HG03460 (cell line): ENCODE data around the gene APLN.

ENCODE experiments used
- ATAC-seq: cut with Tn5 transposase; IDR thresholded peaks from one replicate; pipeline ENCODE4 v1.9.1; 2021; ENCODE audit not compliant: unreplicated experiment

Gene APLN

DNA sequence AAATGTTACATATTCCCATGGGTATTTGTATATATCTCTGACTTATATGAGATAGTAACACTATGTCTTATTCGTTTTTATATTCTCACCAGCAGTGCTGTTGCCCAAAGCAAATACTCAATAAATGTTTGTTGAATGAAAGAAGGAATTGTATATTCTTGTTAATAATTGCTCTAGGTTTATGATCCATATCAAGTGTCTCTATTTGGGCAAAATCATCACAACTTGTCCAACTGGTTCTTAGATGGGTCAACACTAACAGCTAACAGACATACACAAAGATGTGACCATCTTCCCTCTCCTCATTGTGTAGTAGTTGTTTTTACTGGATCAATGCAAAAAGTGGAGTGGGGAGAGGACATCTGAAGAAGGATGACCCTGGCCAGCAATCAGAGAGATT lies 6.6 kb upstream of the APLN start:
- no peak for ATAC-seq

DNA sequence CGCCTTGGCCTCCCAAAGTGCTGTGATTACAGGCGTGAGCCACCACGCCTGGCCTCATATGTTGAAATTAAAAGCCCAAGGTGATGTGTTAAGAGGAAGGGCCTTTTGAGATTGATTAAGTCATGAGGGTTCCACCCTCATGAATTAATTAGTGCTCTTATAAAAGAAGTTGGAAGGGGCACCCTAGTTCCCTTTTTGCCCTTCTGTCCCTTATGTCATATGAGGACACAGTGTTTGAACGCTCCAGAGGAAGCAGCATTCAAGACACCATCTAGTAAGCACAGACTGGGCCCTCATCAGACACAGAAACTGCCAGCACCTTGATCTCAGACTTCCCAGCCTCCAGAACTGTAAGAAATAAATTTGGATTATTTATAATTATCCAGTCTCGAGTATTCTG lies 5.1 kb upstream of the APLN start:
- ATAC-seq: no peak

DNA sequence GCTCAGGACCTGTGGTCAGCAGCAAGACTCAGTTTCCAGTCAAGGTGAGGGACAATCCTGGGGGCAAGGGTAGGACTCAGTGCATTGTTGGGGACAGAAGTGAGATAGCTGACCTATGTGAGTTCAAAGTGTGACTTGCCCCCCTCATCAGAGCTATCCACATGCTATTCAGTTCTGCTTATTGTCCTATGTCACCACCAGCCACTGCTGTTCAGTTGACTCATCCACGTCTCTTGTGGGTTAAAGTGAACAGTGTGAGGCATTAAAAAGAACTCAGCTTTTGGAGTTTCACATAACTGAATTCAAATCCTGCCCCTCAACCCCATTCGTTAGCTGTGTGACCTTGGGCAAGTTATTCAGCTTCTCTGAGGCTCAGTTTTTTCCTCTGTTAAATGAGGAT lies 4.4 kb upstream of the APLN start:
- no peak for ATAC-seq

DNA sequence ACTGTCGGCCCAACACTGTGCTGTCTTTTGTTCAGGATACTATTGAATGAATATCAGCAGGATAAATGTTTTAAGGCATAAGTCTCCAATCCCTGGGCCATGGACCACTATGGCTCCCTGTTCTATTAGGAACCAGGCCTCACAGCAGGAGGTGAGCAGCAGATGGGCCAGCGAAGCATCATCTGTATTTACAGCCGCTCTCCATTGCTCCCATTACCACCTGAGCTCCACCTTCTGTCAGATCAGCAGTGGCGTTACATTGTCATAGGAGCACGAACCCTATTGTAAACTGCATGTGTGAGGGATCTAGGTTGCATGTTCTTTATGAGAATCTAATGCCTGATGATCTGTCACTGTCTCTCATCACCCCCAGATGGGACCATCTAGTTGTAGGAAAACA lies 3.7 kb upstream of the APLN start:
- no peak for ATAC-seq

DNA sequence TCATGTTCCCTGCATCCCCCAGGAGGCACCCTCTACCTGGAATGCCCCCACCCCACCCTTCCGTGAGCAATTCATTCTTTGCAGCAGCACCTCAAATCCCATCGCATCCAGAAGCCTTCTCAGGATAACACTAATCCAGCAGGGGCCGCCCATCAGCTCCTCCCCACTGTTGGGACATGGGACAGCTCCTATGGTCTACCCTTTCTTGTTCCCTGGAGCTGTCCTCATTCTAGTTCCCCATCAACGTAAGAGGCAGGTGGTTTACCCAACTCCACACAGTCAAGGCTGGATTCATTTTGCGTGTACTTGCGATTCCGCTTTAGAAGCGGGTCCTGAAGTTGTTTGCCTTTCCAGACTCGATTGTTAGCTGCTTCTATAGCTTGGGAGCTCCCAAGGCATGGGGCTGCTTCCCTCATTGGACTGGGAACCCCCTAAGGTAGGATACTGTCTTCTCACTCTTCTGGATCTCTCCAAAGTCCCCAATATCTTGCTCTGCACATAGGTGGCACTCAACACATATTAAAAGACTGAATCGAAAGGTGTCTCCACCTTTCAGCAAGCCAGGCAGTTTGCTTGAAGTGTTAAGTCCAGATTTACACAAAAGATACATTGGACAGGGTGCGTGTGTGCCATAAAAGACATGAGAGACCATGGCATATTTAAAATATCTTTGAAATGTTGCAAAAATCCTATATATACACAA lies 942 bp upstream of the APLN start:
- no peak for ATAC-seq

DNA sequence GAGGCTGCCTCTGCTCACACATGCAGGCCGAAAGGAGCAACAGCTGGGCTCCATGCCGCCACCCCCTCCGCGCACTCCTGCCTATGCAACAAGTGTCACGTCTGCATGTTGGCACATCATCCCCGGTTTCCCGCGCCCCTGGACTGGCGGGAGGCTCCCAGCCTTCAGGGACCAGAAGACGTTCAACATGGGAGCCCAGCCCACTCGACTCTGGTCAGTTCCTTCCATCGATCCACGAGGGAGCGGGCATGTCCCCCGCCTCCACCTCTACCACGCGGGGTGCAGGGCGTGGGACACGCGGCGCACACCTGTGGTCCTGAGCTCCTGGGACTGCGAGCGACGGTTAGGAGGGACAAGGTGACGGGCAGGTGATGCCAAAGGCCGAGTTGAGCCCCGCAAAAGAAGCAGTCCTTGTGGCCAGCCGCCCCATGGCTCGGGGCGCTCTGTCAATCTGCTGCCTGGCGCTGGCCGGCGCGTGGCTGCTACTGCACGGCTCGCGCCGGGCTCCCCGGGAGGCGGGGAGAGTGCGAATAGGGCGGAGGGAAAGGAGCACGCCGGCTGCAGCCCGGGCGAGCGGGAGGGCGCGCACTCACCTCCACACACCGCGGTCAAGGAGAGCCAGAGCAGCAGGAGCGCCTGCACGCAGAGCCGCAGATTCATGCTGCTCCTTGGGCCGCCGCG lies 645 bp downstream of the APLN start:
- peak; percentile 64 for ATAC-seq

DNA sequence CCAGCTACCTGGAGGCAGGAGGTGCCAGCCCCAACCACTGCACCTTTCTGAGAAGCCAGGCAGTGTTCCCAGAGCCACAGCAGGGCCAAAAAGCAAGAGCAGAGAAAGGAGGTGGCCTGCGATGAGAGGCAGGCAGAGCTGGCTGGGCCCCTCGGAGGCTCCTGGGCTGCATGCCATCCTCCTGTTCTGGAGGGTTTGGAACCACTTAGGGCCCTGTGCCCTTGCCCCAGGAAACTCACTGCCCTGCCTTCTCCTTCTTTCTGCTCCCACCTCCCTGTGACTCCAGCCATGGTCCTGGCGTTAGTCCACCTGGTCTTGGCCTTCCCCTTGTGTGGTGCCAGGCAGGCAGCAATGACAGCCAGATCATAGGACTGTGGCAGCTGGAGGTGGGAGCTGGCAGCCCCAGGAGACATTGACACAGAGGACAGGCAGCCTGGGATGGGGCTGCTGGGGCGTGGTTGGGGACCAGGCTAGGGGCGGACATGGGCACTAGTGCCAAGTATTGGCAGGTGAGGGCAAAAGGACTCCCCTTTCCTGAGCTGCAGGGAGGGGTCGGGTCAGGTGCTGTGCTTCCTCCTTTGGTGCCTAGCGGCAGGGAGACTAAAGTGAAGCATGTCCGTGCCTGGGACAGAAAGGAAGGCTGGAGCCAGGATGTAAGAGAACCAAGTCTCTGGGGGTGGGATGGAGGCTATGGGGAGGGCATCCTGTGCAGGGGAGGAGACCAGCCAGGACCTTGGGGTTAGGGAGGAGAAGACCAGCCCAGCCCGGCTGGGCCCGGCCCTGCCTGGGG lies 1.4 kb downstream of the APLN start:
- no peak for ATAC-seq

DNA sequence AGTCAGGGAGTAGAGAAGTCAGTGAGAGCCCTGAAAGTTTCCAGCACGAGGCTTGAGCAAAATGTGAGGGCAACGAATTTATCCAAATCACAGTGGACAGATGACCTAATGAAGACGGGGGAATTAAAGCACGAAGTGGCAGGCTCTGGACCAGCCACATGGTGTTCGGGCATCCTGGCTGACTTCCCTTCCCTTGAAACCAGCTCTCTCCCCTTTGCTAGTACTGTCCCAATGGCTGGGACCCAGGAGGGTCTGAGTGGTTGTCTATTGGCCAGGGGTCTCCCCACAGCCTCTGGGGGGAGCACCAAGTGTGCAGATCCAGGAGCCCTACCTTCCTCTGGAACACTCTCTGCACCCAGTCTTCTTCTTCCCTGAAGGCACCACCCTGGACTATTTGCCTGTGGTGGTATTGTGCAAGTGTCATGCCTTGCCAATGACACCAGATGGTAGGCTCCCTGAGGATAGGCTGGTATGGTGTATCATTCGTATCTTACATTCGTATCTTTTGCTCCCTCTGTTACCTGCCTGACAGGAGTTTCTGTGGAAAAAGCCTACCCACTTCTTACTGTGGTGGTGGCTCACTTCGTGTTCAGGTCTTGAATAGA lies 2.1 kb downstream of the APLN start:
- no peak for ATAC-seq

DNA sequence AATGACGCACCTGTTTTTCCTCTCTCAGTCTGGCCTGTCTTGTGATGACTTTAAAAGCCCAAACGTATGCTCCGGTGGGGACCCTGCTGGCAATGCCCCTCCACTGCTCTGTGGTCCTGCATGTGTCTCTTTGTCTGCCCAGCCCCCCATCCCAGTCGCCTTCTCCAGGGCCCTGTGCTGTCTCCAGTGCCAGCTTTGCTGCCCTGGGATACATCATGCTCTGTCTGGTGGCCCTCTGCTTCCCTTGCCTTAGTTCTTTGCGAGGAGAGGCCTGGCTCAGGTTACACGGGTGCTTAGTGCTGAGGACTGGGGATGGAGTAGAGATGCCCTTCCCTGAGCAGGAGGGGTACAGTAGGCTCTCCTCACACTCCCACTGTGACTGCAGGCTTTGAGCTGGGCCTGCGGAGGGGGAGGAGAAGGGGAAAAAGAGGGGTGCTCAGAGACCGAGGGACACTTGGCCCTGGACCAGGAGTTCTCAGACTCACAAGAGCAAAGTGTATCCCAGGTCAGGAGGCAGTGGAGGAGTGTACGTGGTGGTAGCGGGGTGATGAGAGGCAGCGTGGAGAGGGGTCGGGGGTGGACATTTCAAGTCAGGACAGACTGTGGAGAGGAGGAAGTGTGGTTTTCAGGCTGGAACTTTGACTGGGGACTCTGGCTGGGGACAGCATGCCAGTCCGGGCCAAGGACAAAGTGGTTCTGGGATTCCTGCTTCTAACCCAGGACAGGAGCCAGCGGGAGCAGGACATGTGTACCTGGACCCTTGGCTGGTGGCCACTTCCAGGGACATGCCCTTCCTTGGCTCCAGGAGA lies 2.8 kb downstream of the APLN start:
- no peak for ATAC-seq

DNA sequence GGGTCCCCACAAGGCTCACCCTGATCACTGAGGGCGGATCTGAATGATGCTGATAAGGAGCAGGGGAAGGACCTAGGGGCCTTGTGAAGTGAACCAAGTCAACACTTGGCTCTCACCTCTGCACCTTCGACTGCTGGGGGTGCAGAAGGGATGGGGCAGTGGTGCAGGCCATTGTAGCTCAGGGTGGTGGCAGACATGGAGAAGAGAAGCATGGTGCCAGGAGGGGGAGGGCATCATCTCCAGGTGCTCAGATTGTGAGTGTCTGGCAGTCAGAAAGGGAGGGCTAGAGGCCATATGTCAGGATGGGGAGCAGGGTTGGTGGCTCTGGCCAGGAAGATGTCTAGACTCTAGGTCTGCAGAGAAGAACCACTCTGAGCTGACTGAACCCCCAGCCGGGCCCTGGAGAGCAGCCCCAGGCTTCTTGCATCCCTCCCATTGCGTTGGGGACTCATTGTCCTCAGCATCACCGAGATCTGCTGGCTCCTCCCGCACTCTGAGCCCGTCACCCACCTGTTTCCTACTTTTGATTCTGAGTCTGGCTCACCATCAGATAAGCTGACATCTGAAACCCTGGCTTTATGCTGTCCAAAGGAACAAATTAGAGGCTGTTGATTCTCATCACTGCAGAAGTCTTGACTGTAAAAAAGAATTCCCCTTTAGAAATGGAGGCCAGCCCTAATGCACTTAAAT lies 3.8 kb downstream of the APLN start:
- ATAC-seq: no peak

DNA sequence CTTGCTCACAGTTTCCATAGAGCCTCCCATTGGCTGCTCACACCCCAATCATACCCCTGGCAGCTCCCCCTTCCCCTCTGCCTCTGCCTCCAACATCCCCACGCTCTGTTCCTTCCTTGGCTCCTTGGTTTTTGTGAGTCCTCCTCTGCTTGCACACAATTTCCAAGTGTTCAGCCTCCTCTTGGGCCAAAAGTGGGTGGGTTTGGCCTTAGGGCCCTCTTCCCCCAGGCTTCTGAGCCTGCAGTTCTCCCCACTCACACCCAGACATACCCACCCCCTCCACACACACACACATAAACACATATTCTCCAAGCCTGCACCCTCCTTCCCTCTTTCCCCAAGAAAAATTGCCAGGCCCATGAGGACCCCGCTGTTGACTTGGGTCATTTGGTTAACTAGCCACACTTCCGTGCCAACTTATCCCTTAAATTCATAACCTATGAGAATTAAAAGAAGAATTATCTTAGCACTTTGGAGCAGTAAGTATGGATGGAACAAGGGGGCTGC lies 4.5 kb downstream of the APLN start:
- no peak for ATAC-seq

DNA sequence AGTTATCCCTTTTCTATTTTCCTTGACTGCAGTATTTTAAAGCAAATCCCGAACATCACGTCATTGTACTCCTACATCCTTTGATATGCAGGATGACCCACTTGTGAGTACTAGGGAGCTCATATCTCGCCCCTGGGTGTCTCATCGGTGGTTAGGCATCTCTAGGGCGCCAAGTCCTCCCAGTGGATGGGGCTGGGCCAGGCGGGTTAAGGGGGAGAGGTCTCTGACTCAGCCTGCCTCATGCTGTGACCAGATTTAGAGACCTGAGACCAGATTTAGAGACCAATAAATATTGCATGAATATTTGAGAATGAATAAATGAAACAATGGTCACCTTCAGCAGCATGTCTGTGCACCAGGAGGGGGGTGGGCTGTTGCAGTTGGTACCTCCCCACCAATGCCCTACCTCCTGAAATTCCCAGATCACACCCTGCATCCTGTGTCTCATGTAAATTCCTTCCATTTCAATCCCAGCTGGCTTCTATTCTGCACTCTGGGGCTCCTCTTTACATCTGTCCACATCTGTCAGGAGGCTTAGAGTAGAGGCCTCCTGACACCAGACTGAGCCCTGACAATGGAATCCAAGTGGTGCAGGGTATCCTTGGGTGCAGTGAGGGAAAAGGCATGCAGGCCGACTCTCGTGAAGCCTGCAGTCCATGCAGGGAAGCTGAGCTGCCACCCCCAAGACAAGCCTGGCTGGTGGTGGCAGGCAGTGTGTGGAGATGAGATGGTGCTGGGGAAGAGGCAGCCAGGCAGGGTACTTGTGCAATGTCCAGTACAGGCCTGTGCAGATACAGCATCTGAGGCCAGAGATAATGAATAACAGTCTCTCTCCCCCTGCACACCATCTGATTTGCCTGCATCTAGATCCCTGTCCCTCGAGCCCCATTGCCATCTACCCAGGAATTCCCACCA lies 5.2 kb downstream of the APLN start:
- no peak for ATAC-seq

DNA sequence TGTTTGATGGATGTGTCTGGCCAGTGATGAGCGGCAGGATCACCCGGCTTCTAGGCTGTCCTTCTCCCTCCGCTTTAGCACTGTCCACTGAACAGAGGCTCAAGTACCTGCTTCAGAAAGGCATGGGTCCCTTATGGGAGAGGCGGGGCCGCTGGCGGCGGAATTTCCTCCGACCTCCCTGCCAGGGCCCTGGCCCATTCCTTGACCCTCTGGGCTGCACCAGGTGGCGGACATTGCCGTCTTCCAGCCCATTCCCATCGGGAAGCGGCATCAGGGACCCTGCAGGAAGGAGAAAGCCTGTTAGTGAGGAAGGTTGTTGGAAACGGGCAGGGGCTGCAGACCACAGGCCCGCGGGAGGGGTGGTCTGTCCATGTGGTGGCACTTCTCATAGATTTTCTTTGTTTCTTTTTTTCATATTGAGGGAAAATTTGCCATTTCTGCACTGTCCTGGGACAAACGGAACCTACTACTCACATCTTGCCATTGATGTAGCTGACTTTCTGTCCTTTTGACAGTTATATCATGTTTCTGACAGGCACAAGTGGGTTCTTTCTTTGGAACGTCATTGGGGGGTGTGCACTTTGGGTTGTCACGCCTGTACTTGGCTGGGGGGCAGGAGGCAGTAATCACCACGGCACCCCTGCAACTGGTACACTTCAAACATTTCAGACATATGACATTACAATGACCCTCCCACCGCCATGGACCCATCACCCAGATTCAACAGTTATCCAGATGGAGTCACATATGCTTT lies 6.1 kb downstream of the APLN start:
- ATAC-seq: no peak

DNA sequence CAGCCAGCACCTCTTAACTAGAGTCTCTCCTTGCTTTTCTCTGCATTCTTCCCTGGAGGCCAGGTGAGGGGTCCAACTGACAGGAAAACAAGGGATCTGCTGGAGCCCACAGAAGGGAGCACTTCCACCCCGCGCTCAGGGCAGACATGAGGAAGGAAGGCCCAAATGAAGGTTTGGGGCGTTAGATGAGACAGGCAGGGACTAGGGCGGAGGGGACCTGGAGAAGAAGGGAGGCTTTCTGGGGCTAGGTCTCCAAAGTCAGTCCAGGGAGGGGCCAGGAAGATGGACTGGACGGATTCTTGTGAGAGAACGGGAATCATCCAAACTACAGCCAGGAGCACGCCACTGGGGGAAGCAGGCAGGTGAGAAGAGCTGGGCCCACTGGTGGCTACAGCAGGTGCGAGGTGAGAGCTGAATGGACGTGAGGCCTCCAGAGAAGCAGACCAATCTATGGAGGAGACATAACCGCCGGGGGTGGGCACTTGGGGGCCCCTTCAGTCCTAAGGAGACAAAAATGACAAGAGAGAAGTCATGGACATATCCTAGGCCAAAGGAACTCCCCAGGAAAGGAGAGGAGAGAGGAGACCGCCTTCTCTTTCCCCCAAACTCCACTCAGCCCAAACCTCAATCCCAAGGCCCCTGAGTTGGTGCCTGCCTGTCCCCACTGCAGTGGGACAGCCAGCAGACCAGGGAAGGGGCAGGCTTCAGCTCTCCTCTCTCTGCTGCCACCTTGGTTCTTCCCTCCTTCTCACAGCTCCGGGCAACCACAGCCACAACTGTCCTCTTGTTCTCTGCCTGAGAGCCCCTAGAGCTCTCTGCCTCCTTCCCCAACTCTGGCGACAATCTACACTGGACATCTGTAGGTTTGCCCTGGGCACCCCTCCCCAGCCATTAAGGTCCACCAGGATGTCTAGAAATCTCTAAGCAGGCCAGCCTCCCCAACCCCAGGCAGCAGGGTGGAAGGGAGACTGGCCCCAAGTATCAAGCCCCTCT lies 7.0 kb downstream of the APLN start:
- no peak for ATAC-seq

DNA sequence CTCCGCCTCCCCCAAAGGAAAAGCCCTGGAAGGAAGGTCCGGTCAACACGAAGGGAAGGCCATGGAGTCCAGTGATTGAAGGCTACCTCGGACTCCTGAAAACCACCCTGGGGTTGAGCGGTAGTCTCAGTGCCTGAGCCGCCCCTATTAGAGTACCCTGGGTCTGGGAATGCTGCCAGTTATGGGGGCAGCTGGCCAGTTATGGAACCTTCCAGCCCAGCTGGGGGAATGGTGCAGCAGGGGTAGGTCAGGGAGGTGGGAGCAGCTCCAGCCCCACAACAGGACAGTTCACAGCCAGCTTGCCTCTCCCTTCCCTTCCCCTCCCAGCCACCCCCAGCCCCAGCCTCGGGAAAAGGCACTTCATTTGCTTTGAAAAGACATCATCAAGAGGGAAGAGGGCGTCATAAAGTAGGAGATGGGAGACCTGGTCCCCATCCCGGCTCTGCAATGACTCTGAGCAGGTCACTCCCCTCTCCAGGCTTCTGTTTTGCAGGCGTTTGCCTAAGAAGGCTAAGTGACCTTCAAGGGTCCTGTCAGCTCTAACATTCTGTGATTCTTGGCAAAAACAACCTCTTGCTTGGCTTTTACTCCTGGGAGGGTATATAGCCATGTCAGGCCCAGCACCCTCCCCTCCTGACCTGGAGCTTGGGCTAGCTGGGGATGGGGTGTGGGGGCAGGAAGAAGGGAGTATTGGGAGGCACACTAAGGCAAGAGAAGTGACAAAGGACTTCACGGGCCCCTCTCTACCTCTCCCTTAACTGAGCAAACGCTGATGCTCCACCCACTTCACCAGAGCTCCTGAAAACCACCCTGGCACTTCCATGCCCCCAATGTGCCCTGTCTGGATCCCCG lies 8.0 kb downstream of the APLN start:
- no peak for ATAC-seq

DNA sequence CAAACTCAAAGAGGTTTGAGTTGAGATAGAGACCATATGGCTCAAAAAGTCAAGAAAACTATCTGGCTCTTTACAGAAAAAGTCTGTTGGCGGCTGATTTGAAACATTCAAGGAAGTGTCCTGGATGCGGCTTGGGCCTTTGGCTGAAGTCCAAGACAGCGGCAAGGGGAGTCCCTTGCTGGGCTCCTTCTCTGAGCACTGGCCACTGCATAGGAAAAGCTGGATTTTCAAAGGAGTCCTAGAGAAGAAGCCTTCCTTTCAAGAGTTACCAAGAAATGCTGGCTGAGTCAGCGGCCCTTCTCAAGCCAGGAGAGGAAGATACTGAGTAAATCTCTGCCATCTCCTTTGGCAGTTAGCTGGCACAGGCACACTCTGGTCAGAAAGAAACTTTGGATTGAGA lies 12.1 kb downstream of the APLN start:
- no peak for ATAC-seq
